ENCODE measurements around the gene XRN1.

GRCh38 chr3:142470826-142471225 lies 23.0 kb upstream of the XRN1 start:
- TF ChIP-seq POLR2AphosphoS5 (IDR thresholded peaks at IDR 0.05) = no peak
- no peak for TF ChIP-seq CTCF (IDR thresholded peaks at IDR 0.05)
- no peak for TF ChIP-seq EP300 (IDR thresholded peaks at IDR 0.05)
